Activated T-cell treated with anti-CD3 and anti-CD28 coated beads, Interleukin-2, amount 50 U/mL, for 24 hours (primary cell): Measurements from ENCODE around the gene SDC4.

Experiments used
- DNase-seq: peaks from one replicate; pipeline ENCODE4 v3.0.0-alpha.2; 2020
- H3K27ac Mint-ChIP-seq: 2 replicates; pipeline ENCODE4 v1.8.0; 2020; ENCODE audit warnings: mild to moderate bottlenecking, mixed read lengths
- H3K27me3 Mint-ChIP-seq: 2 replicates; pipeline ENCODE4 v1.8.0; 2020; ENCODE audit warnings: mixed read lengths
- H3K36me3 Mint-ChIP-seq: 2 replicates; pipeline ENCODE4 v1.8.0; 2020; ENCODE audit warnings: low read depth, mixed read lengths
- H3K4me1 Mint-ChIP-seq: 2 replicates; pipeline ENCODE4 v1.8.0; 2020; ENCODE audit warnings: low read depth, mixed read lengths
- H3K4me3 Mint-ChIP-seq: 2 replicates; pipeline ENCODE4 v1.8.0; 2020; ENCODE audit warnings: mild to moderate bottlenecking, moderate library complexity, mixed read lengths
- H3K9me3 Mint-ChIP-seq: 2 replicates; pipeline ENCODE4 v1.8.0; 2020; ENCODE audit warnings: mixed read lengths

SDC4 gene

DNA sequence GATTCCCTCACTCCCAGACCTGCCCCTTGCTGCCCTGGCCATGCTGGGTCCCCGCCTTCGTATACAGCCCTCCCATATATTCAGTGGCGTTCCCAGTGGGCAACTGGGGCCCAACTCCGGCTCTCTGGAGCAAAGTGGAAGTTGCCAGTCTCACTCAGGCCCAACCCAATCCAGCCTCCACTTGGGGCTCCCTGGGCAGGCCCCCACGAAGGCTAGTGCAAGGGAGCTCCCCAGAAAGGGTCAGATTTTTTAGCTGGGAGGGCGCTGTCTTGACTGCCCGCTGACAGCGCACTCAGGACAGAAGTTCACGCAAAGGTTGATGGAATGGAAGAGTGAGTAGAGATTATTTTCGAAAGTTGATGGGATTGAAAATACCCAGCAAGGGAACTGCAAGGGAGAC is 24.0 kb upstream of the SDC4 start:
- peaks cover 46% of the 10 kb centered on the region for H3K36me3 Mint-ChIP-seq
- H3K4me1 Mint-ChIP-seq = peaks cover 46% of the 10 kb centered on the region
- no peak for DNase-seq
- no peak overlapping the region for H3K4me3 Mint-ChIP-seq
- peak overlapping the region; percentile 10 for H3K27ac Mint-ChIP-seq
- no peaks in the 10 kb centered on the region for H3K9me3 Mint-ChIP-seq
- no peaks in the 10 kb centered on the region for H3K27me3 Mint-ChIP-seq

DNA sequence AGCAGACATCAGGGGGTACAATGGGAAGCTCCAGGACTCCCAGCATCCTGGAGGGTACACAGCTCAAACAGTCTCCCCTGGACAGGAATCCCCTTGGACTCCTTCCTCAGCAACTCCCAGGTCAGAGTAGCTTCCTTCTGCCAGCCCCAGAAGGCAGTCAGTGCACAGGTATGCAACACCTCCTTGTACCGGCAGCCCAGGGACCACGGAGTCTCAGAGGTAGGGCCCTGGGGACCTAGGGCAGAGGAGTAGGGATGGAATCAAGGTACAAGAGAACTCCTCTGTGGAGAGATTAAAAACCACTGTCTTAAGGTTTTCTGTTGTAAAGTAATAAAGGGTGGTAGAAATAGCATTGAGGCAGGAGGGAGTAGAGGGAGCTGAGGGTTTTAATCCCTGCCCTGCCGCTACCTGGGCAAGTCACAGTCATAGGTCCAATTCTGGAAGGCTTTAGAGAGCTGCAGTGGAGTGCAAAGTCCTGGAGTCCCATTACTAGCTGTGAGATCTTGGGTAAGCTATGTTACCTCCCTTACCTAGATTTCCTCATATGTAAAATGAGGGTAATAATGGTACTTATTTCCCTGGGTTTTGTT is 22.4 kb upstream of the SDC4 start:
- Mint-ChIP-seq H3K27ac (peak overlapping the region; percentile 41), H3K9me3 (no peaks in the 10 kb centered on the region), H3K36me3 (peaks cover 60% of the 10 kb centered on the region)

DNA sequence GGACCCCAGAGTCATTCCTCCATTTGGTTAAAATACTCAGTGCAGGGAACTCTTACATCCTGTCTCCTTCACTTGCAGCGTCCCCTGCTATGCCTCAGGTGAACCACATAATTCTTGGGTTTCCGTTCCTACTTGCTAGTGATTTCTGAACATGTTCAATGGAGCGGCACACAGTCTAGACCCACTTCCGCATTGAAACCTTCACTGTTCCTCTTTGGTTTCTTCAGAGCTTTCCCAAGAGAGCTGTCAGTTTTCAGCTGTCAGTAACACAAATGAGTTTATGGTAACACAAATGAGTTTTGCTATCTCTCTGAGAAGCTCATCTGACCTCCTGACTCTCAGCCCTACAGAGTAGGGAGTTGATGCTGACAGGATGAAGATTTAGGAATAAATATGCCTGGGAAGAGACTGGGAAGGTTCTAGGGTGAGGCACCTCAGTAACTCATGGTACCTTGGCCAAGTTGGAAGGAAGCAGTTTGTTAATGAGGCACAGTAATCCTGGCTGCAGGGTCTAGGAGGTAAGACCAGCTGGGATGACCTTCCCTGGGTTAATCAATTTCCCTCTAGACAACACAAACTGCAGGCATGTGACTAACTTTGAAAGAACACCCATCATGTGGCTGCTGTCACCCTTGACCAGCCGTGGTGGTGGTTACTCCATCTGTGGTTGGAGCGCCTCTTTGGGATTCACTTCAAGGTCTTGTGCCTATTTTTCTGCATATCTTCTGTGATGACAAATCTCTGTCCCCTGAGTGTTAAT is 20.2 kb upstream of the SDC4 start:
- peak overlapping the region; percentile 9 for H3K4me3 Mint-ChIP-seq

More for the DNA sequence above, 22.4 kb upstream of the SDC4 start:
- Mint-ChIP-seq H3K4me3 (no peak overlapping the region), H3K4me1 (peaks cover 57% of the 10 kb centered on the region), H3K27me3 (no peaks in the 10 kb centered on the region)
- no peak for DNase-seq

DNA sequence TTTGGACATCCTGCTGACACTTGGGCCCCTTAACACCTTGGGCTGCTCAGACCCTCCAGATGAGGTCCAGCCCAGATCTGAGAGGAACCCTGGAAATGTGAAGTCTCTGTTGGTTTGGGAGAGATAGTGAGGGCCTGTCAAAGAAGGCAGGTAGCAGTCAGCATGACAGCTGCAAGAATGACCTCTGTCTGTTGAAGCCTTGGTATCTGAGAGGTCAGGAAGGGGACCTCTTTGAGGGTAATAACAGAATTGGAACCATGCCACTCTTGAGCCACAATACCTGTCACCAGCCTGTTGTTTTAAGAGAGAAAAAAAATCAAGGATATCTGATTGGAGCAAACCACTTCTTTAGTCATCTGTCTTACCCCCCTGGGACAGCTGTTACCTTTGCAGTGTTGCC is 18.9 kb upstream of the SDC4 start:
- Mint-ChIP-seq H3K36me3 (peaks cover 70% of the 10 kb centered on the region), H3K9me3 (no peaks in the 10 kb centered on the region), H3K27ac (peak overlapping the region; percentile 48), H3K4me1 (peaks cover 61% of the 10 kb centered on the region), H3K4me3 (no peak overlapping the region), H3K27me3 (no peaks in the 10 kb centered on the region)
- DNase-seq = no peak

More for the DNA sequence above, 20.2 kb upstream of the SDC4 start:
- no peaks in the 10 kb centered on the region for H3K9me3 Mint-ChIP-seq
- DNase-seq = no peak
- peak overlapping the region; percentile 76 for H3K27ac Mint-ChIP-seq
- H3K4me1 Mint-ChIP-seq = peaks cover 64% of the 10 kb centered on the region
- peaks cover 66% of the 10 kb centered on the region for H3K36me3 Mint-ChIP-seq
- H3K27me3 Mint-ChIP-seq = no peaks in the 10 kb centered on the region

DNA sequence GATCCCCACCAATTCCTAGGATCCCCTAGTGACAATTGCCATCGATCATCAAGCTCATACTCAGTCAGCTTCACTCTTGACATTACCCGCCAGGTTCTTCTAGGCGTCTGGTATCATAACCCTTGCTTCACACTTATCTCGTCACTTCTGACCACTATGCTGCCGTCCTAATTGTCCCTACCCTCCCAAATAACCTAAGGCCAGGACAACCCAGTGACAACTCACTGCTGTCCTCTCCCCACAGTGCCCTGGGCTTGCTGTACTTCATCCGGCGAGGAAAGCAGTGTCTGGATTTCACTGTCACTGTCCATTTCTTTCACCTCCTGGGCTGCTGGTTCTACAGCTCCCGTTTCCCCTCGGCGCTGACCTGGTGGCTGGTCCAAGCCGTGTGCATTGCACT is 18.4 kb upstream of the SDC4 start:
- DNase-seq = no peak
- Mint-ChIP-seq H3K4me1 (peaks cover 61% of the 10 kb centered on the region), H3K27ac (peak overlapping the region; percentile 61), H3K4me3 (no peak overlapping the region), H3K36me3 (peaks cover 67% of the 10 kb centered on the region), H3K9me3 (no peaks in the 10 kb centered on the region), H3K27me3 (no peaks in the 10 kb centered on the region)

DNA sequence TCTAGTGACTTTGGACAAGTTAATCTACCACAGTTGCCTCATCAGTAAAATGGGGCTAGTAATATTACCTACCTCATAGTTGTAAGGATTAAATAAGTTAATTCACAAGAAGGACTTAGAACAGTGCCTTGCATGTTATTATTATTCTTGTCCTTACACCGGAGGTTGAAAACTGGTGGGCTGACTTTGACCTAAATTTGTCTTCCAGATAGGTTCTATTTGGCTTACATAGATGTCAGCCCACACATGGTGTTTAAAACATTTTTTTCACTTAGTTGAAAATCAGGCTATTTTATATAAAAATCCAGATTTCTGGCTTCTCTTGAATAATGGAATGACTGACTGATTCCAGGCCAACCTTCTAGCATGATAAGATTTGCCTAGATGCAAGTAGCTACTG is 18.0 kb upstream of the SDC4 start:
- Mint-ChIP-seq H3K27ac (peak overlapping the region; percentile 61), H3K4me1 (peaks cover 59% of the 10 kb centered on the region), H3K4me3 (no peak overlapping the region), H3K9me3 (no peaks in the 10 kb centered on the region), H3K27me3 (no peaks in the 10 kb centered on the region), H3K36me3 (peaks cover 62% of the 10 kb centered on the region)
- no peak for DNase-seq

DNA sequence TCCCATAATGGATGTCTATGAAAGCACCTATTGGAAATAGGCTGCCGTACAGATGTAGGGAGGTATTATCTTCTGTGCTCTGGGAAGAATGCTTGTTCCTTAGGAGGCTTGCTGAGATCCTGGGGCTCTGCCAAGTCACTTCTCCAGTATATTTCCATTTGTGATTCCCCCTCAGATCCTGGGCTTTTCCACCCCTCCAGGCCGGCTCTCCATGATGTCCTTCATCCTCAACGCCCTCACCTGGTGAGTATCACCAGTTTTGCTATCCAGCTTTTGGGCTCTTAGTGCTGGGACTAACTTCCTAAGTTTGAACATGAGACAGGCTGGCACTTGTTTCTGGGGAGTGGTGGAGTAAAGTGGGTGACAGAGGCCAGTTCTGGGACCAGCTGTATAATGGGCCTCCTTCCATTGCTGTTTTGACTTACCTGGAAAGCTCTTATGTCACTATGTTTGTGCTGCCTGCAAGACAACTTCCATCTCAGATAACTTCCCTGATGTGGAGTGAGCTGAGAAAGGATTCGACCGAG is 17.3 kb upstream of the SDC4 start:
- no peak overlapping the region for H3K4me3 Mint-ChIP-seq

DNA sequence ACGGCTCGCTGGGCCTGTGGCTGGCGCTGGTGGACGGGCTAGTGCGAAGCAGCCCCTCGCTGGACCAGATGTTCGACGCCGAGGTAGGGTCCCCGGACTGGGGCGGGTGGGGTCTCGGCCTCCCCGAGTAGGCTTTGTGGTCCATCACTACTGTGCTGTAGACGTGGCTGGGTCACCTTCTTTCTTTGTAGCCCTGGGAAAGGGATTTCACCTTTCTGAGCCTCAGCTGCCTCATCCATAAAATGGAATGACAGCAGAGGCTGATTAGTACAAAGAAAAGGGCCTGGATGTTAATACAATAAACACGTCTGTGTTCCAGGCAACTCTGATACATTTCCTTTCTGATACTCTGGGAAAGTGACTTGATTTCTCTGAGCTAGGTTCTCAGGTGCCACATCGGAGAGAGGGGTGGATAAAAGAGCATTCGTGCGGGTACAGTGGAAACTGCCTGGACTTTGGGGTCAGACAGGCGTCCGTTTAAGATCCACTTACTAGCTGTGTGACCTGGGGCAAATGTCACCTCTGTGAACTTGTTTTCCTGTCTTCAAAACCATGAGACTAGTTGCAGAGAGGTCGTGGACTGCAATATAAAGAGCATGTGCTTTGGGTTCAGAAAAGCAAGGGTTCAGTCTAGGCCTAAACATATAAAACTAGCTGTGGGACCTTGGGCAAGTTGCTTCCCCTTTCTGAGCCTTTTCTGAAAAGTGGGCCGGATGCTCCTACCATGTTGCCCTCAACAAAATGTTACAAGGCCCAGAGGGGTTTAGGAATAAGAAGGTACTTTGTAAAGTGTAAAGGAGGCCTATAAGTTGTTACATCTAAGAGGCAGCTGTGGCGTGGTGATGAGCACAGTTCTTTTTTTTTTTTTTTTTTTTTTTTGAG is 15.6 kb upstream of the SDC4 start:
- Mint-ChIP-seq H3K27ac (peak overlapping the region; percentile 100), H3K4me1 (peaks cover 60% of the 10 kb centered on the region)

More for the DNA sequence above, 17.3 kb upstream of the SDC4 start:
- Mint-ChIP-seq H3K4me1 (peaks cover 59% of the 10 kb centered on the region), H3K27me3 (no peaks in the 10 kb centered on the region), H3K36me3 (peaks cover 56% of the 10 kb centered on the region), H3K9me3 (no peaks in the 10 kb centered on the region), H3K27ac (peak overlapping the region; percentile 79)
- no peak for DNase-seq

DNA sequence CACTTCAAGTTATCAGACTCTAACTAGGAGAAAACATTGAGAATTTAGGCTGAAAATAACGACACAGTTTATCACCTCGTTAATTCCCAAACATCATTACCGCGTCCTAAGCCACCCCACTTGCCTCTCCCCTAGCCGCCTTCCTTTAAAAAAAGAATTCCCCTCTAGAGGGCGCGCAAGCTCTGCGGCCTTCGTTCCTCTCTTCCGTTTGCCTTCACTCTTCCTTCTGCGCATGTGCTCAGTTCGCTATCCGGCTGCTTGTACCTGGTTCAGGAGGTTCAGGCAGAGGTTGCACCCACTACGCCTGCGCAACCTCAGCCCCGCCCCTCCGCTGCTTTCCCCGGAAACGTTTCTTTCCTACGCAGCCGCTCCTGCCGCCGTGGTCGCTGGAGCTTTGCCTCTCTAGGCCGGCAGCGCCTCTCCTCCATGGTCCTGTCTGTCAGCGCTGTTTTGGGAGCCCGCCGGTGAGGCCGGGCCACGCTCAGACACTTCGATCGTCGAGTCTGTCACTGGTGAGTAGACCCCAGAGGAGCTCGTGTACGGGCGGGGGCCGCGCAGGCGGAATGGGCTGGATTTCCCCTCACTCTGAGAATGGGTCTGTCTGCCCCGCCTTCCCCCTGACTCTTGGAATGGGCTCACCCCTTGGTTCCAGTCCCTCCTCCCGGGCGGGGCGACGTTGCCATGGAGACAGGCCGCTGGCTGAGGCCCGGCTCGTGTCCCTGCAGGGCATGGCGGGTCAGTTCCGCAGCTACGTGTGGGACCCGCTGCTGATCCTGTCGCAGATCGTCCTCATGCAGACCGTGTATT is 14.8 kb upstream of the SDC4 start, which contains the start of gene SYS1:
Gene SYS1, plus strand, starts transcription at position 353 of the 807 bp plus-strand sequence. Its CDS starts 376 bp downstream, at position 729.
- no peaks in the 10 kb centered on the region for H3K9me3 Mint-ChIP-seq
- H3K36me3 Mint-ChIP-seq = peaks cover 42% of the 10 kb centered on the region
- peak; percentile 99 for DNase-seq
- peaks cover 60% of the 10 kb centered on the region for H3K4me1 Mint-ChIP-seq
- H3K27me3 Mint-ChIP-seq = no peaks in the 10 kb centered on the region
- peak within 1 kb of the TSS; percentile 100 for H3K4me3 Mint-ChIP-seq
- peak within 1 kb of the TSS; percentile 100 for H3K27ac Mint-ChIP-seq

More for the DNA sequence above, 15.6 kb upstream of the SDC4 start:
- Mint-ChIP-seq H3K4me3 (peak overlapping the region; percentile 100), H3K9me3 (no peaks in the 10 kb centered on the region), H3K27me3 (no peaks in the 10 kb centered on the region), H3K36me3 (peaks cover 51% of the 10 kb centered on the region)
- no peak for DNase-seq

DNA sequence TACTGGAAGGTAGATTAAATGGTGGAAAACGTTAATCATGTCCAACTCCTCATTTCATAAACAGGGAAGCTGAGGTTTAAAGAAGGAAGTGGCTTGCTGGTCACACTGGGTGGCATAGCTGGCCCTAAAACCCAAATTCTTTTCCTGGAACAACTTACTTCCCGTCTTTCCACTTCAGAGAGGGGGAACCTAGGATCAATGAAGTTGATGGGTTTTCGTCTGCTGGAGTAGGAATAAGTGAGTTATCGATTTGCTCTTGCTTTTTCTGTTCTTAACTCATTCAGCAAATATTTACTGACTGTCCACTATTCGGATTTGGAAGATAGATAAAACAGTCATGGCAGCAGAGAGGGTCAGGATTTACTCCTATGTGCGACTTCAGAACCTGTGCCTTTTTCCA is 13.6 kb upstream of the SDC4 start:
- no peak for DNase-seq
- H3K4me1 Mint-ChIP-seq = peaks cover 58% of the 10 kb centered on the region
- no peak overlapping the region for H3K4me3 Mint-ChIP-seq
- H3K9me3 Mint-ChIP-seq = no peaks in the 10 kb centered on the region
- no peak overlapping the region for H3K27ac Mint-ChIP-seq
- no peaks in the 10 kb centered on the region for H3K27me3 Mint-ChIP-seq
- peaks cover 30% of the 10 kb centered on the region for H3K36me3 Mint-ChIP-seq

DNA sequence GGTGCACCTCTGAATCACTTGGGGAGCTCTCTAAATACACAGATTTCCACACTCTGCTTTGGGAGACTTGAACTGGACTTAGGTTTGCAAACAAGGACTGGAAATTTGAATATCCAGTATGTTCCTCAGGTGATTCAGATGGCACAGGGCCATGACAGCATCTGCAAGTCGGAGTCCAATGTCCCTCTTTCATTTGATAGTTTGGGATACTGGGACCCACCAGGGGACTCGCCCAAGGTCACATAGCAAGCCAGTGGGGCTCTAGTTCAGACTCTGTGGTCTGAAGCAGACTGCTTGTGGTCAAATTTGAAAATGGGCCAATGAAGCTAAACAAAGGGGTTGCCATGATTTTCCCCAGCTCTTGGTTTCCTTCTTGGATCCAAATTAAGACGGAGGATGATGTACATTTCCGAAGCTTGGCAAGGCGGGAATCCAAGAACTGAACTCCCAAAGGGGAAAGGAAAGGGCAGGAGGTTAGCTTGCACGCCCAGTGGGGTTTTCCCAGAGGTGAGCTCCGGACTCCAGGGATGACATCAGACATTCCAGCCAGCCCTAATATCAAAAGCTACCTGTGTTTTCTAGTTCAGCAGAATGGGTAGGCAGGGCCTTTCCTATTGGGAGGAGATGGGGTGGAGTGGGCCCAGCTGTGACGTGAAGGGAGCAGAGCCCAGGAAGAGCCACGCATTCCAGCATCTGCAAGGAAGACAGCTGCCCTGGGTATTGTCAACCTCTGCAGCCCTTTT is 11.4 kb upstream of the SDC4 start:
- peaks cover 11% of the 10 kb centered on the region for H3K36me3 Mint-ChIP-seq
- no peaks in the 10 kb centered on the region for H3K27me3 Mint-ChIP-seq
- peaks cover 58% of the 10 kb centered on the region for H3K4me1 Mint-ChIP-seq
- DNase-seq = no peak
- H3K9me3 Mint-ChIP-seq = no peaks in the 10 kb centered on the region
- no peak overlapping the region for H3K27ac Mint-ChIP-seq
- H3K4me3 Mint-ChIP-seq = no peak overlapping the region

DNA sequence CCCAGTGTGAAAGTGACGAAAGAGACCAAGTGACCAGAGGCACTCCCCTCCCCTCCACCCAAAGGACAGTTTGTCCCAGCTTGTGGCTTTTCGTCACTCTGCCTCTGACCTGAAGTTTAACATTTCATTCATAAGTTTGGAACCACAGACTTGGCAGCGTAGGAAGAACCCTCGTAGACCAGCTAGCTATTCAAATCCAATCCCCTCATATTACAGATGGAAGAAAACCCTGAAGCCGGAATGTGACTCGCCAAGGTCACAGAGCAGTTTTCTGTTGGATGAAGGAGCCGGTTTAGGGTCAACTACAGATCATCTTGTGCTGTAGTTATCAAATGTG is 10.8 kb upstream of the SDC4 start:
- no peak for DNase-seq
- peaks cover 61% of the 10 kb centered on the region for H3K4me1 Mint-ChIP-seq
- H3K27me3 Mint-ChIP-seq = no peaks in the 10 kb centered on the region
- H3K9me3 Mint-ChIP-seq = no peaks in the 10 kb centered on the region
- peaks cover 9% of the 10 kb centered on the region for H3K36me3 Mint-ChIP-seq
- no peak overlapping the region for H3K4me3 Mint-ChIP-seq
- H3K27ac Mint-ChIP-seq = no peak overlapping the region

DNA sequence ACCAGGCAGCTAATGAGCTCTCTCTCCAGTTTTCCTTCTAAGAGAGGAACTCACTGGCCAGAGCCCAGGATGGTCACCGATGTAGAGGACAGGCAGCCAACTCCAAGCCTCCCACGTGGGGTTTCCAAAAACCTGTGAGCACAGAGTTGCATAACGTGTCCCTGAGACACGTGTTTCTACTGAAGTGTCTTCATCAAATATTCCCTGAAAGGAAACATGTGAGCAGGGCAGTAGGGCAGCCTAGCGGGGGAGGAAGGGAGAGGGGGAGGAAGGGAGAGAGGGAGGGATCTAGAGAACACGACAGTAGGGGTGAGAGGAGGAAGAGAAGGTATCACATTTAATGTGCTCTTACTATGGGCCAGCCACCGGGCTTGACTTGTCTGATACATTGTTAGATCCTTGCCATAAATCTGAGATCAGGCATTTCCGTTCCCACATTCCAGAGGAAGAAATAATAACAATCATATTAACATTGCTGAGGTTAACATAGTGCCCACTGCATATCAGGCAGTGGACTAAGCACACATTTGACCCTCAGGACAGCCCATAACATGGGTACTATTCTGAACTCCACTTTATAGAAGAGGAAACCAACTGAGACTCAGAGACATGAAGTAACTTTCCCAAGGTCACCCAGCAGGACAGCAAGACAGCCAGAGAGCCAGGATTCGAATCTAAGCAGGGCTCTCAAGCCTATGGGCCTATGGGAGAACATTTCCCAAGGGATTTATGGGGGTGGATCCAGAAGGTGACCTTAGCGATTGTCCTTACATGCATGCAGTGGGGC is 10.3 kb upstream of the SDC4 start:
- Mint-ChIP-seq H3K4me3 (no peak overlapping the region), H3K27me3 (no peaks in the 10 kb centered on the region), H3K4me1 (peaks cover 63% of the 10 kb centered on the region), H3K36me3 (peaks cover 4% of the 10 kb centered on the region), H3K9me3 (no peaks in the 10 kb centered on the region), H3K27ac (peak overlapping the region; percentile 22)
- DNase-seq = no peak
